HG03520 (cell line): ENCODE data around the gene RASSF5.

ENCODE experiments used
- ATAC-seq: cut with Tn5 transposase; IDR thresholded peaks from one replicate; pipeline ENCODE4 v1.9.1; 2021; ENCODE audit warnings: mild to moderate bottlenecking, moderate library complexity; ENCODE audit not compliant: unreplicated experiment

RASSF5 gene, protein sequence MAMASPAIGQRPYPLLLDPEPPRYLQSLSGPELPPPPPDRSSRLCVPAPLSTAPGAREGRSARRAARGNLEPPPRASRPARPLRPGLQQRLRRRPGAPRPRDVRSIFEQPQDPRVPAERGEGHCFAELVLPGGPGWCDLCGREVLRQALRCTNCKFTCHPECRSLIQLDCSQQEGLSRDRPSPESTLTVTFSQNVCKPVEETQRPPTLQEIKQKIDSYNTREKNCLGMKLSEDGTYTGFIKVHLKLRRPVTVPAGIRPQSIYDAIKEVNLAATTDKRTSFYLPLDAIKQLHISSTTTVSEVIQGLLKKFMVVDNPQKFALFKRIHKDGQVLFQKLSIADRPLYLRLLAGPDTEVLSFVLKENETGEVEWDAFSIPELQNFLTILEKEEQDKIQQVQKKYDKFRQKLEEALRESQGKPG

DNA sequence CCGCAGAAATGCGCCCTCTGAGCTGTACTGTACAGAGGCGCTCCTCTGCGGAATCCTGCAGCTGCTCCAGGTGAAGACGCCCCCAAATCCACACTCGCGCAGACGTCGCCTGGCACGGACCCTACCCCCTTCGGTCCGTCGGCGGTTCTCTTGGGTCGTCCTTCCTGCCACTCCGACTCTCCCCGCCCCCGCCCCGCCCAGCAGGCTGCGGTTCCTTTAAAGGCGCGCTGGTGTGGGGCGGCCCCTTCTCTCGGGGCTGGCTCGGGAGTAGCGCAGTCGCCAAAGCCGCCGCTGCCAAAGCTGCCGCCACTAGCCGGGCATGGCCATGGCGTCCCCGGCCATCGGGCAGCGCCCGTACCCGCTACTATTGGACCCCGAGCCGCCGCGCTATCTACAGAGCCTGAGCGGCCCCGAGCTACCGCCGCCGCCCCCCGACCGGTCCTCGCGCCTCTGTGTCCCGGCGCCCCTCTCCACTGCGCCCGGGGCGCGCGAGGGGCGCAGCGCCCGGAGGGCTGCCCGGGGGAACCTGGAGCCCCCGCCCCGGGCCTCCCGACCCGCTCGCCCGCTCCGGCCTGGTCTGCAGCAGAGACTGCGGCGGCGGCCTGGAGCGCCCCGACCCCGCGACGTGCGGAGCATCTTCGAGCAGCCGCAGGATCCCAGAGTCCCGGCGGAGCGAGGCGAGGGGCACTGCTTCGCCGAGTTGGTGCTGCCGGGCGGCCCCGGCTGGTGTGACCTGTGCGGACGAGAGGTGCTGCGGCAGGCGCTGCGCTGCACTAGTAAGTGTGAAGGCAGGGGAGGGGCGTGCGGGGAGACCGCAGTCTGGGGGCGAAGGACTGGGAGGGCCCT is at the start of gene RASSF5:
TSS of gene RASSF5 (plus strand) at position 248 of the 846 bp plus-strand sequence. CDS start at position 320, 72 bp downstream.
- peak; percentile 49 for ATAC-seq

DNA sequence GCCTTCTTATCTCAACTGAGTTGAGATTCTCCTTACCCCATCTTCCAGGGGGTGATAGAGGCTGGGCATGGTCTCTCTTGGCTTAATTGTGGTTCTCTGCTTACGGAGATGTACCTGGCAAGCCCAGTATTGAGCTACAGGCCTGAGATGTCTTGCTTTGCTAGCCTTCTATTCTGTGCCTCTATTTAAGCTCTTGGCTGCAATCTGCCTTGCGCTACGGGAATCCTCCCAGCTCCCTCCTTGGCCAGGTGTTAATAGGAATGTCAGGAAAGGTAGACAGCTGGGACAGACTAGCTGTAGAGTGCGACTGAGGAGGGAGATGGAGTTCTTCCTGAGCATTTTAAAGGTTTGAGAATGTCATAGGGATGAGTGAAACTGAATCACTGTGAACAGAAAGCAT is 47.6 kb upstream of the RASSF5 start:
- ATAC-seq: no peak

DNA sequence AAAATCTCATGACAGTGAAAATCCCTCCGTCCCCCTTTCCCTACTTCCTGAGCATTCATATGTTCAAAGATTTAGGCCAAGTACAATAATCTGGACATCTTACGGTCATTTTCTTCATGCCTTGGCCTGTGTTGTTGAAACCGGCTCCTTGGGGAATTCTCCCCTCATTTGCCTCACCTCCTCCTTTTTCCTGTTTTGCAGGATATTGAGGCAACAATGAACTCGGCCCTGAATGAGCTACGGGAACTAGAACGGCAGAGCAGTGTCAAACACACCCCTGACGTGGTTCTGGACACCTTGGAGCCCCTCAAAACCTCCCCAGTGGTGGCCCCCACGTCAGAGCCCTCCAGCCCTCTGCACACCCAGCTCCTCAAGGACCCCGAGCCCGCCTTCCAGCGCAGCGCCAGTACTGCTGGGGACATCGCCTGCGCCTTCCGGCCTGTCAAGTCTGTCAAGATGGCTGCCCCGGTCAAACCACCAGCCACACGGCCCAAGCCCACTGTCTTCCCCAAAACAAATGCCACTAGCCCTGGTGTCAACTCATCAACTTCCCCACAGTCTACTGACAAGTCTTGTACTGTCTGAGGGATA is 46.4 kb upstream of the RASSF5 start:
- ATAC-seq: no peak

DNA sequence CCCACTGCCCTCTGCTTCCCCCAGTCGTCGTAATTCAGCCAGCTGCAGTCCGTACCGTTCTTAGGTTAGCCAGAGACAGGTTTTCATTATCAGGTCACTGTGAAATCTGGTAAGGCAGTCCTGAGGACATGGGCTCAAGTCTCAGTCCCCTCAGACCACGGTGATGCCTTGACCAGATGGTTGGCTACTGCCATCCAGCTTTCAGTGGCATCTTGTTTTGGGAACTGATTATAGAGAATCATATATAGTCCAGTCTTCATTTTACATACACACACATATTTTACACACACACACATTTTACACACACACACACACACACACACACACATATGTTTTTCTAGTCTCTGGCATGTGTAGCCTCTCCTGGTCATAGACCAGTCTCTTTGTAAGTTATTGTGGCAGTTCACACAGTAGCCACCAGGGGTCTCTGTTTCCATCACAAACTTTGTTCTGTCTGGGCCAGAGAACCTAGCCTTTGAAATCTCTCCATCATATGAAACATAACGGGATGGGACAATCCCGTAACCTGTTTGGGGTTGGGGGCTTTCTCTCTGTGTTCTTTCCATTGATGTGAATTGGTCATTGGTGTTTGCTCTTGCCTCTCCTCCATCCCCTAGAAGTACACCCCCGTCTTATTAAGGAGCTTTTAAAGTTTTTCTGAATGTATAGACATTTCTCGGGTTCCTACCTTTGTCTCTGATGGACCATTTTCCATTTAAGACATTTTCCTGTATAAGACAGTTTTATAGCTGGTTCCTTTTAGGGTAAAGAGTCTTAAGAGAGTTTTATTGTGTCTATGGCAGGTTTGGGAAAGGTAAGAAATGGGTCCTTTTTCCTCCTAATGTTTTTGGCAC is 45.5 kb upstream of the RASSF5 start:
- ATAC-seq: no peak

DNA sequence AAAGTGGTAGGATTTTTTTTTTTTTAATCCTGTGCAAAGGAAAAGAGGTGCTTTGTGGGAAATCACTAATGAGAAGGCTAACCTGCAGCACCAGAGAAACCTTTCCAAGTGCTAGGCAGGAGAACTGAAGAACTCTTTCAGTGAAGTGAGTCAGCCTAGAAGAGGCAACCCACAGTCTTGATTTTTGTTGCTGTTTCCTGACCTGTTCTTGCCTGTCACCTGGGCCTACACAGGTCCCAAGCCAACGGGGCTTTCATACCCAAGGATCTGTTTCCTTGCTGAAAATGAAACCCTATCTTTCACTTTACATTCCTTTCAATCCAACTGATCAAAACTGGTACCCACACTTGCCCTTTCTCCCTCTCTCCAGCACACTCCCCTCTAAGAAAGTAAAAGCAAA is 44.2 kb upstream of the RASSF5 start:
- no peak for ATAC-seq

DNA sequence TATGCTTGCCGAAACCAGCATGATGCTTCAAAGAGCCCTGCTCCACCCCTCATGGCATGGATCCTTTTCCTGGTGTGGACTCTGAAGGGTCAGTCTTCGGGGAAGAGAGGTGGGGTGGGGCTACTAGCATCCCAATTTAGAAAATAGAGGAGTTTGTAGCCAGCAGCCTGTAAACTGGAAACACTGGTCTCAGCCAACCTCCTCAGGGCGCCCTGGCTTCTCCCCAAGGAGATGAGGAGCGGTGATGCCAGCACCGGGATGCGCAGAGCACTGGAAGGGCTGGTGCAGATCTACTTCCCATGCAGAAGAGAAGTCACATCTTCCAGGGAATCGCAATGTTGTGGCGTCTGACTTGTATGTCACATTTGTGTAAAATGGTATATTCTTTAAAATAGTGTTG is 43.4 kb upstream of the RASSF5 start:
- ATAC-seq: no peak

DNA sequence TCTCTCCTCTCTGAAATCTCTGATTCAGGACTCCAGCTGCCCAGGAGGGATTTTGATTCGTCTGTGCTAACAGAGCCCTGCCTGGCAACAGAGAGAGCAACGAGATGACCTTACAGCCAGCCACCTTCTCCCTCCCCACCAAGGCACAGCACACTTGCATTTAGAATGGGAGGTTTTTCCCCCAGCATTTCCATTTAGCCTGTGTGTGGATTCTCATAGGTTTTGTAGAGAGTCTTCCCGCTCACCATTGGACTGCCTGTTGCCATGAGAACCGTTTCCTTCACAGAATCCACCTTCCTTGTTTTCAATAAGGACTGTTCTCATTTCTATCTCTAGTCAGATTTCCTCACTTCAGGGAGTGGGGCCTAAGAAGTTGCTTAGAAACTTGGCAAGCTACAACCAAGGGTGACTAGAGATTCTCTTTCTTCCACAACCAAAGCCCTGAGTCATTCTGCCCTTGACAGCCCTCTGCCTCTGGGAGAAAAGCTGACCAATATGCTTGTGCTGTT is 42.8 kb upstream of the RASSF5 start:
- ATAC-seq: no peak

DNA sequence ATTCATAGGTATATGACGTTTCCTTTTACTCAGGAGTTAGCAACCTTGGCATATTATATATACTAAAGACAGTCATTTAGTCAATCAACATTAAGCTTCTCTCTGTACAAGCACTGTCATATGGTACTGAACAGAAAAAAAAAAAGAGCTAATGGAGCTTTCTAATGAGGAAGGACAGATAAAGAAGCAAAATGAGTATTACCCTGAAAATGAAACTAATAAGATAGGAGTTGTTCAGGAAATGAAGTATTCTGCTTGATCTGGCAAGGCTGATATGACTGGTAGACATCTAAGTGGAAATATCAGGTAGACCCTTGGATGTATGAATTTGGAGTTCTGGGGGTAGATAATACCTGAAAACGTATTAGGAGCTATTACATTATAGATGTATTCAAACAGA is 41.4 kb upstream of the RASSF5 start:
- ATAC-seq: no peak

DNA sequence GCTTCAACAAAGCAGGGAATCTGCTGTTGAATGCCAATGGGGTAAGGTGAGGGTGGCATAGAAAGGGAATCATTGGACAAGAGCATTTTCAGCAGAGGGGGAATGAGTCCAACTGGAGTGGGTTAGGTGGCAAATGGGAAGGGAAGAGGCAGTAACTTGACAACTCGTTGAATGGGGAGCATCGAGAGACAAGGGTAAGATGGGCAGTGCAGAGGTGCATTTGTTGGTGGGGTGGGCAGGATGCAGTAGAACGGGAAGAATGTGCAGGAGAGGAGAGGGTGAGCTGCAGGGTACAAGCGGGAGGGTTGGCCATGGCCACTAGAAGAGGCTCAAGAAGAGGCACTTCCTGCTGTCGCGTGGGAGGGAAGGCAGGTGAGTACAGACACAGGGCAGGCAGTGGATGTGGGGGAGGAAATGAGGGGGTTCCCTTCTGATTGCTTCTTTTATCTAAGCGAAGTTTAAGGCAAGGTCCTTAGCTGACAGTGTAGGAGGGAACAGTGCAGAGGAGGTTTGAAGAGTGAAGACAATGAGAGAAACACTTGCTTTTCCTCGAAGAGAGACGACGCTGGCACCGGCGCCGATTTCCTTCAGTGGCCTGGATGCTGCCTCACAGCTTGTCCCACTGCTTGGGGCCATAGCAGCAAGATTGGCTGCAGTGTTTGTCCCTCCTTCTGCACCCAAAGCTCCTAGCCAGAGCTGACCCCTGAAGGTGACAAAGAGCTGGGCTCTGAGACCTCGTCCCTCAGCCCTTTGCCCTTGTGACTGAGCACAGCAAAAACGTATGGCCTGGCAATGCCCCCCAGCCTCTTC is 40.3 kb upstream of the RASSF5 start:
- no peak for ATAC-seq

DNA sequence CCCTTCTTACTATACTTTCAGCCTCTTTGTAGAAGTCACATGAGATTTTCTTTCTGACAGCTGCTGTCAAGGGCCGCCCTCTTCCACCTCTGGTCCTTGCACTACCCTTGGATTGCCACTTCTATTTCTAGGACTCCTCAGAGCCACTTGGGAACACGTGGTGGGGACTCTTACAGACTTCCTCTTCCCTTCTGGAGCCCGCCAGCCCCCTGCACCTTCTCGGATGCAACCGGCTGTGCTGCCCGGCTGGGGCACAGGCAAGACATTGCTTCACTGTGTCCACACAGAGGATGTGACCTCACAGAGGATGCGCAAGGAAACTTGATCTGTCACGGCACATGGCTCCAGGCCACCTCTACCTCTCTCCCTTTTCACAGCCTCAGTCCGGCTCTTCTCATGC is 39.4 kb upstream of the RASSF5 start:
- no peak for ATAC-seq

DNA sequence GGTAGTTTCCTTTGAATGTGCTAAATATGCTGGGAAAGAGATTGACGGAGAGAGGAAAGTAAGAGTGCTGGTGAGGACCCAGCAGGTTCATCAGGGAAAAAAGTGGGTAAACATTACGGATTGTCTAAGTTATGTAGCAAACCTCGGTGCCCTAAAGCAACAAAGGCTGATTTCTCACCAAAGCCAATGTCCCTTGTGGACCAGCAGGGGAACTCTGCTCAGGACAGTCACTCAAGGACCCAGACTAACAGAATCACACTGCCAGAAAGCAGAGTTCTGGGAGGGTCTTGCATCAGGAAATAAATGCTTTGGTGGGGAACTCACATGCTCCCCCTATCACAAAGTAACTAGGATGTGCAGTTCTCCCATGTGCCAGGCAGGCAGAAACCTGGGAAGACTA is 38.8 kb upstream of the RASSF5 start:
- no peak for ATAC-seq

DNA sequence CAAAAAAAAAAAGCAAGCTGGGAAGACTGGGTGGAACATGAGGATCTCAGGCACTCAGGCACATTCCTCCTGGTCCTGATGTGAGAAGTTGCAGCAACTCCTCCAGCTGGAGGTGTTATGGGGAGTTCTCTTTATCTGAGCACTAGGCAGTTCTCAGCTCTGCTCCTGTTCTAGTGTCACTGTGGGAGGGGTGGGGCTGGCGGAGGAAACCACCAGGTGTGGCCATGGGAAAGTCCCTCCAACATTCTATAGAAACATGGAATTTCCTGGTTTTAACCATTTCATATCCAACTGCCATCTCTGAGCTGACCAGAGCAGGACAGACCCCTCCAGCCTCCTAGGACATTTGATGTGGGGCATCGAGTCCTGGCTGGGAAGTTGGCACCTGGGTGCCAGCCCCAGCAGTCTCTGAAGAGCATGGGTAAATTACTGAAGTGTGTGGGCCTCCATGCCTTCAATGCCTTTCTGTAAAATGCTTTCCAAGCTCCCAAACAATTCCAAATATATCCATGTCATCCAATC is 37.9 kb upstream of the RASSF5 start:
- ATAC-seq: no peak

DNA sequence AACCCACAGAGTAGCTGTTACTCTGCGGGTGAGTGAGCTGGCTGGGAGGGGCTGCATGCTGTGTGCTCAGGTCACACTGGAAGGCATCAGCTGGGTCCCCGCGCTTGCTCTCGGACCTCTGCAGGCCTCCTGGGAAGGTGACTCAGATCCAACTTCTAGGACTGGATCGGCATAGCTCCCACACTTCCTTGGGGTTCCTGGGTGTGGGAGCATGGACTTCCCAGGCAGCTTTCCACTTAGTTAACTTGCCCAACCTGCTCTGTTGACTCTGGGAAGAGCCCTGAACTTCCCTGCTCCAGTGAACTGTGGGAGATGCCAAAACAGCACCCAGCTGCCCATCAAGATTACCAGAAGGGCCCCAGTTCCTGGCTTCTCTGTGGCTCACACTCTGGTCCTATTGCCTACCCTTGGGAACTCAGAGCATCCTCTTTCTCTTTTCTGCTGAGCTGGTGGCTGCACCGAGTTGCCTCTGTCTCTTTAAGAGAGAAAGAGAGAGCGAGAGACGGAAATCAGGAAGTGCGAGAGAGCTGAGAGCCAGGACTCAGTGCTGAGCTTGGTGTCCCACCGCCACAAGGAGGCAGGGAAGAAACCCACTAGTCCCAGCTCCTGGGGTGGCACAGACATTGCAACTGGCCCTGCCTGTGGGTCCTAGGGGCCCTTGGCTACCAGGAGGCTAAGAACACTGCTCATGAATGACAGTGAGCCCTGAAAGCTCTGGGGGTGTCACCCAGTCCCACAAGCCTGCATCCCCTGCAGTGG is 37.2 kb upstream of the RASSF5 start, which contains the start of gene IKBKE:
TSS of gene IKBKE (plus strand) at position 544 of the 759 bp plus-strand sequence. CDS start 2,752 bp downstream, outside the sequence.
- ATAC-seq: peak; percentile 47

DNA sequence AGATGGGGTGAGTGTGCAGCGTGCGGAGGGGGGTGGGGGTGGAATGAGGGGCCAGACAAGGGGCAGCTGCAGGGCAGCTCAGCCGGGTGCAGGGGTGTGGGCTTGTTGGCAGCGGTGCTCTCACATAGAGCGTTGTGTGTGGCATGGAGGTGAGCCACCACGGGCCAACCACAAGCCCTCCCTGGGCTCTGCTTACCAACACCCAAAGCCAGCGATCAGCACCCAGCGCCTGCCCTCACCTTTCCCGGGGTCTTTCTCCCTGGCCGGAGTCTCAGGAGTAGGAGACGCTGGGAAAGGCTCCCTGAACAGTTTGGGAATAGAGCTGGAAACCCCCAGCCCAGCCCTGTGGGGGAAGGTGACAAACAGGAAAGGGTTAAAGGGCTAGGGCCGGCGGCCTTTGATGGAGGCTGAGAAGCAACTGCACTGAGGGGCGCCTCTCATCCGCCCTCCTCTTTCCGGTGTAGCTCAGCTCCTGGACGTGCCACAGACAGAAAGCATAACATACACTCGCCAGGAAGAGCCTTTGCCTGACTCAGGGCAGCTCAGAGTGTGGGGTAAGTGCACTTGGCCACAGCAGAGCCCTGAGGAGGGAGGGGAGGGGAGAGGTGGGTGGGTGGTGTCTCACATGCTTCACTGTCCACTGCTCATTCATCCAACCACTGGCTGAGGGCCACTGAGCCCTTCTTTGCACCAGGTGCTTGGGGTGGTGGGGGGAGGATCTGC is 36.5 kb upstream of the RASSF5 start:
- peak; percentile 7 for ATAC-seq

DNA sequence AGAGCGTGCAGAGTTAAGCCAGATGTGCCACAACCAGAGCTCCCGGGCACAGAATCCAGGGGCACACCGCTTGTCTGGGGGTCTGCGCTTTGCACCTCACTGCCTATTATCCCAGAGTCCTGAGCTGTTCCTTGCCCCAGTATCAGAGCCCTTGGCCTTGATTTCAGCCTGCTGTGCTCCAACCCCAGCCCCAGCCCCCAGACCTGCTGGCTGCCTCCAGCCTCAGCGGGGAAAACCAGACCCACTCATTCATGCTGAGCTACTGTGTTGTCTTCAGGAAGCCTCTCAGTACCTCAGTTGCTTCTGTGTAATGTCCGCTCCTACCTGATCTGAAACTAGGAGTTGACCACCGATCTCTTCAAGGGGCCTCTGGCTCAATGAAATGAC is 35.9 kb upstream of the RASSF5 start:
- ATAC-seq: no peak

DNA sequence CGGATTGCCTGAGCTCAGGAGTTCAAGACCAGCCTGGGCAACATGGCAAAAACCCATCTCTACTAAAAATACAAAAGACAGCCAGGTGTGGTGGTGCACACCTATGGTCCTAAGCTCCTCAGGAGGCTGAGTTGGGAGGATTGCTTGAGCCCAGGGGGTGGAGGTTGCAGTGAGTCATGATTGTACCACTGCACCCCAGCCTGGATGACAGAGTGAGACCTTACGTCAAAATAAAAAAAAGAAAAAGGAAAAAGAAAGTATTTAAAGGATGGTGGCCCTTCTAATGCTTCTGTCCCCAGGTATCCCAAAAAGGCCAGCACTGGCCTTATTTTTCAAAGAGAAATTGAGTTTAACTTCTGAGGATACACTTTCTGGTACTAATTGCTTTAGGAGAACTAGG is 35.3 kb upstream of the RASSF5 start:
- ATAC-seq: no peak

DNA sequence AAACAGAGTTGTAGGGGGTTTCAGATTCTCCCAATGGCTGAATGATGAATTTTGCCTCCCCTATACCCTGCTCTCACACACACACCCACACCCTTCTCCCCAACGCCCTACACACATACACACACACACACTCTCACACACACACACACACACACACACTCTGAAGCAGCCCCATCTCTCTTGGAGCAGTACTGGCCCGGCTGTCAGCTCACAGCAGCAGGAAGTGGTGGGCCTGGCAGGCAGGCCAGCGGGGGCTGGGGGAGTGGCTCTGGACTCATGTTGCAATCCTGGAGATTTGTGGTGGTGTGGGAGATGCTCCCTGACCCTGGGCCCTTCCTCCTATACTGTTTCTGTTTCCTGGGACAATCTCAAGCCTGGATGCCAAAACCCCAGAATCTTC is 34.9 kb upstream of the RASSF5 start:
- no peak for ATAC-seq

DNA sequence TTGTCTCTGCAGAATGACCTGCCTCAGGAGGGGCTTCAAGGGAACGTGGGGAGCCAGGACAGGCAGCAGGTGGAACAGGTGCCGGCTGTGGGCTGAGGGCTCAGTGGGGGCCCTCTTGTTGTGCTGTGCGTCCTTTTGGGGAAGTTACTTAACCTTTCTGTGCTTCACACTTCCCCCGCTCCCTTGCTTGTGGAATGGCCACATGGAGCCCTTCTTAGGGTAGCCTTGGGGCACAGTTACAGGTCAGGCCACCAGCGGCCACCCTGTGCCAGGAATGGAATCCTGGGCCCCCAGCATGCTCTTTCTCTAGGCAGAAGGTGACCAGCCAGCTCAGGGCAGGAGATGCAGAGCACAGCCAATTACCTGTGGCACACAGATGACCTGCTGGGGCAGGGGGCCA is 34.4 kb upstream of the RASSF5 start:
- no peak for ATAC-seq
